Measurements from ENCODE around the gene BOD1L2. TPM values are rescaled to one million over a fixed set of nuclear protein-coding genes. Genes with fewer than 3 reads are reported as not detected.

BOD1L2 gene
- total and polyA plus RNA-seq, 2 of the 13 experiments (the other 11 are each of a cell fraction or from before 2014, with no cell fraction given): not detected

DNA sequence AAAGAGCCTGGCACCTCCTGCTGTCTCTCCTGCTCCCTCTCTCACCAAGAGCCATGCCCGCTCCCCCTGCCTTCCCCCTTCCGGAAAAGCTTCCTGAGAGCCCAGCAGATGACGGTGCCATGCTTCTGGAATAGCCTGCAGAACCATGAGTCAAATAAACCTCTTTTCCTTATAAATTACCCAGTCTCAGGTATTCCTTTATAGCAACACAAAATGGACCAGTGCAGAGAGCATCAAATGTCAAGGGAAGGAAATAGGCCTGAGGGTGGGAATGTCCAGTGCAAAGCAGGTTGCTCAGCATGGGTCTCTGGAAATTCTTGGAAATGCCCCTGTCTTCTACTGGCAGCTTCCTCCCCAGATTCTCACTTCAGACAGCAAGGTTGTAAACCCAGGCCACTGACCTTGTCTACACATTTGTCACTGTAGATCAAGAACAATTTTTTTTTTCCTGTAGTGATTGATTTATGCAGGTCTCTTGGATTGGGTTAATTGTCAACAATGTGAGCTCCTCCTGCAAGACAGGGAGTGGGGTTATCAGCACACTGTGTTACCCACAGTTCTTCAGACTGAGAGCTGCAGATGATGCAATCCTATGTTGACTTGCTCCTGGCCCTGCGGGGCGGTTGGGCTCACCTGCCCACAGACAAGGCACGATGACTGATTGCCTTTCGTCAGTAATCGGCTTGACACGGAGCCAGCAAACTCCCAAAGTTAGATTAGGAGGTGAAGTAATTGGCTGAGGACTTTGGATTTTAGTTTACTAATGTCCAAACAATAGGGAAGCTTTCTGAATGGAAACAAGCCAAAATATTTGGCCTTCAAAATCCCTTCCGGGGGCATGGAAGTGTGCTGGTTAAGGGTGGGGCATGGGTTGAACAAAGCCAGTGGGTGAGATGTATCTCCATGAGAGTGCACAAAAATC lies 5.4 kb upstream of the BOD1L2 start (continued):
- TF ChIP-seq, protein P1, sequence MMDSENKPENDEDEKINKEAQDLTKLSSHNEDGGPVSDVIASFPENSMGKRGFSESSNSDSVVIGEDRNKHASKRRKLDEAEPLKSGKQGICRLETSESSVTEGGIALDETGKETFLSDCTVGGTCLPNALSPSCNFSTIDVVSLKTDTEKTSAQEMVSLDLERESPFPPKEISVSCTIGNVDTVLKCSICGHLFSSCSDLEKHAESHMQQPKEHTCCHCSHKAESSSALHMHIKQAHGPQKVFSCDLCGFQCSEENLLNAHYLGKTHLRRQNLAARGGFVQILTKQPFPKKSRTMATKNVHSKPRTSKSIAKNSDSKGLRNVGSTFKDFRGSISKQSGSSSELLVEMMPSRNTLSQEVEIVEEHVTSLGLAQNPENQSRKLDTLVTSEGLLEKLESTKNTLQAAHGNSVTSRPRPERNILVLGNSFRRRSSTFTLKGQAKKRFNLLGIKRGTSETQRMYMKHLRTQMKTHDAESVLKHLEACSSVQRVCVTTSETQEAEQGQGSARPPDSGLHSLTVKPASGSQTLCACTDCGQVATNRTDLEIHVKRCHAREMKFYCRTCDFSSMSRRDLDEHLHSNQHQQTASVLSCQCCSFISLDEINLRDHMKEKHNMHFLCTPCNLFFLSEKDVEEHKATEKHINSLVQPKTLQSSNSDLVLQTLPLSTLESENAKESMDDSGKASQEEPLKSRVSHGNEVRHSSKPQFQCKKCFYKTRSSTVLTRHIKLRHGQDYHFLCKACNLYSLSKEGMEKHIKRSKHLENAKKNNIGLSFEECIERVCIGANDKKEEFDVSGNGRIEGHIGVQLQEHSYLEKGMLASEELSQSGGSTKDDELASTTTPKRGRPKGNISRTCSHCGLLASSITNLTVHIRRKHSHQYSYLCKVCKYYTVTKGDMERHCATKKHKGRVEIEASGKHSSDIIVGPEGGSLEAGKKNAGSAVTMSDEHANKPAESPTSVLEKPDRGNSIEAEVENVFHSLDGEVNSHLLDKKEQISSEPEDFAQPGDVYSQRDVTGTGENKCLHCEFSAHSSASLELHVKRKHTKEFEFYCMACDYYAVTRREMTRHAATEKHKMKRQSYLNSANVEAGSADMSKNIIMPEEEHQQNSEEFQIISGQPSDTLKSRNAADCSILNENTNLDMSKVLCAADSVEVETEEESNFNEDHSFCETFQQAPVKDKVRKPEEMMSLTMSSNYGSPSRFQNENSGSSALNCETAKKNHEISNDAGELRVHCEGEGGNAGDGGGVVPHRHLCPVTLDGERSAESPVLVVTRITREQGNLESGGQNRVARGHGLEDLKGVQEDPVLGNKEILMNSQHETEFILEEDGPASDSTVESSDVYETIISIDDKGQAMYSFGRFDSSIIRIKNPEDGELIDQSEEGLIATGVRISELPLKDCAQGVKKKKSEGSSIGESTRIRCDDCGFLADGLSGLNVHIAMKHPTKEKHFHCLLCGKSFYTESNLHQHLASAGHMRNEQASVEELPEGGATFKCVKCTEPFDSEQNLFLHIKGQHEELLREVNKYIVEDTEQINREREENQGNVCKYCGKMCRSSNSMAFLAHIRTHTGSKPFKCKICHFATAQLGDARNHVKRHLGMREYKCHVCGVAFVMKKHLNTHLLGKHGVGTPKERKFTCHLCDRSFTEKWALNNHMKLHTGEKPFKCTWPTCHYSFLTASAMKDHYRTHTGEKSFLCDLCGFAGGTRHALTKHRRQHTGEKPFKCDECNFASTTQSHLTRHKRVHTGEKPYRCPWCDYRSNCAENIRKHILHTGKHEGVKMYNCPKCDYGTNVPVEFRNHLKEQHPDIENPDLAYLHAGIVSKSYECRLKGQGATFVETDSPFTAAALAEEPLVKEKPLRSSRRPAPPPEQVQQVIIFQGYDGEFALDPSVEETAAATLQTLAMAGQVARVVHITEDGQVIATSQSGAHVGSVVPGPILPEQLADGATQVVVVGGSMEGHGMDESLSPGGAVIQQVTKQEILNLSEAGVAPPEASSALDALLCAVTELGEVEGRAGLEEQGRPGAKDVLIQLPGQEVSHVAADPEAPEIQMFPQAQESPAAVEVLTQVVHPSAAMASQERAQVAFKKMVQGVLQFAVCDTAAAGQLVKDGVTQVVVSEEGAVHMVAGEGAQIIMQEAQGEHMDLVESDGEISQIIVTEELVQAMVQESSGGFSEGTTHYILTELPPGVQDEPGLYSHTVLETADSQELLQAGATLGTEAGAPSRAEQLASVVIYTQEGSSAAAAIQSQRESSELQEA (CRISPR knock-in tag; IDR thresholded peaks at IDR 0.05; ENCODE audit: not compliant biosample characterization): no peak
- TF ChIP-seq FOSL2 (CRISPR knock-in tag; IDR thresholded peaks at IDR 0.05) (peak; percentile 80), ZNF143 (CRISPR knock-in tag; IDR thresholded peaks at IDR 0.05) (peak; percentile 77), ZSCAN30 (CRISPR knock-in tag; IDR thresholded peaks at IDR 0.05) (no peak), SUZ12 (IDR thresholded peaks at IDR 0.05; ENCODE audit: low read depth, low read length) (no peak), RNF2 (conservative IDR thresholded peaks at IDR 0.05; ENCODE audit: low read depth) (no peak), ZBTB7A (CRISPR knock-in tag; IDR thresholded peaks at IDR 0.05) (no peak), BHLHE40 (IDR thresholded peaks at IDR 0.05; ENCODE audit: low read length) (no peak), ZNF746 (CRISPR knock-in tag; IDR thresholded peaks at IDR 0.05) (peak; percentile 71), ZNF558 (CRISPR knock-in tag; IDR thresholded peaks at IDR 0.05; ENCODE audit: borderline replicate concordance) (no peak), ARID2 (CRISPR knock-in tag; IDR thresholded peaks at IDR 0.05; ENCODE audit: borderline replicate concordance) (no peak), ZNF672 (CRISPR knock-in tag; IDR thresholded peaks at IDR 0.05) (no peak), MYC (CRISPR knock-in tag; IDR thresholded peaks at IDR 0.05; ENCODE audit: borderline replicate concordance) (peak; percentile 29; the same call in 1 of the 2 replicates), HMG20B (CRISPR knock-in tag; conservative IDR thresholded peaks at IDR 0.05) (peak; percentile 71; the same call in 1 of the 2 replicates), ZBTB3 (CRISPR knock-in tag; IDR thresholded peaks at IDR 0.05; ENCODE audit: borderline replicate concordance, low read depth) (no peak), KAT2B (IDR thresholded peaks at IDR 0.05; ENCODE audit: borderline replicate concordance, low read depth, low read length) (no peak), NR1H2 (CRISPR knock-in tag; IDR thresholded peaks at IDR 0.05; ENCODE audit: borderline replicate concordance, low read depth) (no peak), KDM1A (CRISPR knock-in tag; IDR thresholded peaks at IDR 0.05) (no peak), HNRNPLL (IDR thresholded peaks at IDR 0.05; ENCODE audit: low read depth, low read length, poor library complexity, severe bottlenecking) (no peak), FLYWCH1 (CRISPR knock-in tag; IDR thresholded peaks at IDR 0.05) (no peak)
- TF ChIP-seq, protein P2, sequence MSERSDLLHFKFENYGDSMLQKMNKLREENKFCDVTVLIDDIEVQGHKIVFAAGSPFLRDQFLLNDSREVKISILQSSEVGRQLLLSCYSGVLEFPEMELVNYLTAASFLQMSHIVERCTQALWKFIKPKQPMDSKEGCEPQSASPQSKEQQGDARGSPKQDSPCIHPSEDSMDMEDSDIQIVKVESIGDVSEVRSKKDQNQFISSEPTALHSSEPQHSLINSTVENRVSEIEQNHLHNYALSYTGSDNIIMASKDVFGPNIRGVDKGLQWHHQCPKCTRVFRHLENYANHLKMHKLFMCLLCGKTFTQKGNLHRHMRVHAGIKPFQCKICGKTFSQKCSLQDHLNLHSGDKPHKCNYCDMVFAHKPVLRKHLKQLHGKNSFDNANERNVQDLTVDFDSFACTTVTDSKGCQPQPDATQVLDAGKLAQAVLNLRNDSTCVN (CRISPR knock-in tag; IDR thresholded peaks at IDR 0.05; ENCODE audit: borderline replicate concordance): no peak
